WERI-Rb-1 (cell line): ENCODE results near the gene GBX1.

Experiments used
- DNase-seq: peaks from one replicate; pipeline ENCODE4 v3.0.0-alpha.2; 2020
- H3K27ac ChIP-seq: fragments of 250-450 bp; sonication (Bioruptor Pico); 2 replicates; pipeline ENCODE4 v1.5.1; 2020; ENCODE audit warnings: mild to moderate bottlenecking, moderate library complexity
- H3K27me3 ChIP-seq: fragments of 250-450 bp; sonication (Bioruptor Pico); 2 replicates; pipeline ENCODE4 v1.5.1; 2021; ENCODE audit warnings: mild to moderate bottlenecking, low read depth, moderate library complexity; ENCODE audit not compliant: insufficient read depth, severe bottlenecking
- H3K36me3 ChIP-seq: fragments of 250-450 bp; sonication (Bioruptor Pico); 2 replicates; pipeline ENCODE4 v1.5.1; 2020; ENCODE audit warnings: mild to moderate bottlenecking, moderate library complexity
- H3K4me3 ChIP-seq: 2 replicates; pipeline ENCODE4 v1.5.1; 2011; ENCODE audit warnings: low read depth, mild to moderate bottlenecking, control low read depth, low read length
- H3K9me3 ChIP-seq: fragments of 250-450 bp; sonication (Bioruptor Pico); 2 replicates; pipeline ENCODE4 v1.5.1; 2021; ENCODE audit warnings: mild to moderate bottlenecking, moderate library complexity; ENCODE audit not compliant: severe bottlenecking
- TF ChIP-seq, protein P1 (sequence below): IDR thresholded peaks from 2 replicates; pipeline ENCODE4 v1.5.1; 2011; ENCODE audit warnings: low read depth, mild to moderate bottlenecking, control low read depth, inconsistent platforms, low read length

Gene GBX1

DNA sequence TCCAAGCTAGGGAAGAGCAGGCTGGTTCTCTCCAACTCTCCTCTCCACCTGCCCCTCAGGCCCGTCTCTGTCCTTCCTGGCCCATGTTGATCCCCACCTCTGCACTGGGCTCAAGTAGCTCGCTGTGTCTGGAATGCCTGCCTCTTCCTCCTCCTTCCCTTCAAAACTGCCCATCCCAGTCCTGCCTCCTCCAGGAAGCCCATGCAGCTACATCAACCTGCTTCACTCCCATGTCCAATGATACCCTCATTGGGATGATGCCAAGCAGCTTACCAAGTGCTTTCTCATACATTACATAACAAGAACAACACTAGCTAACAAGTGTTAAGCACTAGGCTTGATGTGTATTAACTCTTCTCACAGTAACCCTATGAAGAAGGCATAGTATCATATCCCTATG lies 11.3 kb upstream of the GBX1 start:
- no peaks in the 10 kb centered on the region for H3K27me3 ChIP-seq
- H3K36me3 ChIP-seq: no peaks in the 10 kb centered on the region
- no peak for DNase-seq
- no peaks in the 10 kb centered on the region for H3K9me3 ChIP-seq
- TF ChIP-seq, protein P1, sequence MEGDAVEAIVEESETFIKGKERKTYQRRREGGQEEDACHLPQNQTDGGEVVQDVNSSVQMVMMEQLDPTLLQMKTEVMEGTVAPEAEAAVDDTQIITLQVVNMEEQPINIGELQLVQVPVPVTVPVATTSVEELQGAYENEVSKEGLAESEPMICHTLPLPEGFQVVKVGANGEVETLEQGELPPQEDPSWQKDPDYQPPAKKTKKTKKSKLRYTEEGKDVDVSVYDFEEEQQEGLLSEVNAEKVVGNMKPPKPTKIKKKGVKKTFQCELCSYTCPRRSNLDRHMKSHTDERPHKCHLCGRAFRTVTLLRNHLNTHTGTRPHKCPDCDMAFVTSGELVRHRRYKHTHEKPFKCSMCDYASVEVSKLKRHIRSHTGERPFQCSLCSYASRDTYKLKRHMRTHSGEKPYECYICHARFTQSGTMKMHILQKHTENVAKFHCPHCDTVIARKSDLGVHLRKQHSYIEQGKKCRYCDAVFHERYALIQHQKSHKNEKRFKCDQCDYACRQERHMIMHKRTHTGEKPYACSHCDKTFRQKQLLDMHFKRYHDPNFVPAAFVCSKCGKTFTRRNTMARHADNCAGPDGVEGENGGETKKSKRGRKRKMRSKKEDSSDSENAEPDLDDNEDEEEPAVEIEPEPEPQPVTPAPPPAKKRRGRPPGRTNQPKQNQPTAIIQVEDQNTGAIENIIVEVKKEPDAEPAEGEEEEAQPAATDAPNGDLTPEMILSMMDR: no peak
- no peak overlapping the region for H3K27ac ChIP-seq
- no peak overlapping the region for H3K4me3 ChIP-seq

DNA sequence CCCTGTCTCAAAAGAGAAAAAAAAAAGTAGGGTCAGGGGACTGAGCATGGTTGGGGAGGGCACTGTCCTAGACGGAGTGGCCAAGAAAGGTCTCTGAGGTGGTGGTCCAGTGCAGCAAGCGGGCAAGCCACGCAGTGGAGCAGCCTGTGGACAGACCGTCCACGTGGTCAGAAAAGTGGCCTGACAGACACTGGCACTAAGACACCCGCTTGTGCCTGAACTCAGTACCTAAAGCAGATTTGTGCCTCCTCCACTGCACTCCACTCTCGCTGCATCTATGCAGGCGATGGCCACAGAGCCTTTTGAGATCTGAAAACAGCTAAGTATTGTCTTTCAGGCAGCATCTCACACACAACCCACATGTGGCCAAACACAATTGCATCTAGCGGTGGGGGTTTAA lies 10.7 kb upstream of the GBX1 start:
- Histone ChIP-seq H3K27ac (no peak overlapping the region), H3K27me3 (no peaks in the 10 kb centered on the region), H3K4me3 (no peak overlapping the region), H3K9me3 (no peaks in the 10 kb centered on the region), H3K36me3 (no peaks in the 10 kb centered on the region)
- DNase-seq: no peak
- TF ChIP-seq, protein P1: no peak

DNA sequence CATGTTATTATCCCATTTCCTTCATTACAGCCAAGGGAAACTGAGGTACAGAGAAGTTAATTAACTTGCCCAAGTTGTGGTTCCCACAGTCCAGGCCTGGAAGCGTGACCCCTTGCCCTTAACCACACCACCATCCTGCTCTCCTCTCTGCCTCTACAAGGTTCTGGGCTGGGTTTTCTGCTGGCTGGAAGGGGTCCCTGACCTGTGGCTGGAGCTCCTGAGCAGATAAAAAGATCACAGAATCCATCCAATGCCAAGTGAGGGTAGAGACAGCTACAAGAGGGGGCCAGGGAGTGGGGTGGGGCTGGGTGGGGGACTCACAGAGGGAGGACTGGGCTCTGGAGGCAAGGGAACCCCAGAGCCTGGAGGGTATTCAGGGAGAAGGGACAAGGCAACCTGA lies 9.8 kb upstream of the GBX1 start:
- H3K36me3 ChIP-seq: no peaks in the 10 kb centered on the region
- no peaks in the 10 kb centered on the region for H3K27me3 ChIP-seq
- no peak overlapping the region for H3K4me3 ChIP-seq
- DNase-seq: no peak
- TF ChIP-seq, protein P1: no peak
- no peaks in the 10 kb centered on the region for H3K9me3 ChIP-seq
- H3K27ac ChIP-seq: no peak overlapping the region

DNA sequence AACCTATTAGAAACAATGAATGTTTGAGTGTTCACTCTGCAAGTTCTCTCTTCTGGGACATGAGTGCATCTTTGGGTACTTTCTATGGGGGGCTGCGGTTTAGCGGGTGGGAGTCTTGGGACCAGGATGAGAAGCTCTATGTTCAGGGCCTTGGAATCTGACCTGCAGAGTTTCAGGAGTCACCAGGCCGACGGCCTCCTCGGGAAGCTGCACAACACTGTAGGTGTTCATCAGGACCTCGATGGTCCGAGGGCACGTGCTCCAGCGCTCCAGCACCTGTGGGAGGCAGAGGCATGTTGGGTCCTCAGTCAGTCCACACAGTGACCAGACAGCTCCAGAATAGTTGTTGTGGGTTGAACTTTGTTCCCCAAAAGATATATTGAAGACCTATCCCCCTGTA lies 8.9 kb upstream of the GBX1 start:
- H3K27me3 ChIP-seq: no peaks in the 10 kb centered on the region
- no peak overlapping the region for H3K27ac ChIP-seq
- H3K4me3 ChIP-seq: no peak overlapping the region
- DNase-seq: no peak
- TF ChIP-seq, protein P1: no peak
- no peaks in the 10 kb centered on the region for H3K36me3 ChIP-seq
- no peaks in the 10 kb centered on the region for H3K9me3 ChIP-seq

DNA sequence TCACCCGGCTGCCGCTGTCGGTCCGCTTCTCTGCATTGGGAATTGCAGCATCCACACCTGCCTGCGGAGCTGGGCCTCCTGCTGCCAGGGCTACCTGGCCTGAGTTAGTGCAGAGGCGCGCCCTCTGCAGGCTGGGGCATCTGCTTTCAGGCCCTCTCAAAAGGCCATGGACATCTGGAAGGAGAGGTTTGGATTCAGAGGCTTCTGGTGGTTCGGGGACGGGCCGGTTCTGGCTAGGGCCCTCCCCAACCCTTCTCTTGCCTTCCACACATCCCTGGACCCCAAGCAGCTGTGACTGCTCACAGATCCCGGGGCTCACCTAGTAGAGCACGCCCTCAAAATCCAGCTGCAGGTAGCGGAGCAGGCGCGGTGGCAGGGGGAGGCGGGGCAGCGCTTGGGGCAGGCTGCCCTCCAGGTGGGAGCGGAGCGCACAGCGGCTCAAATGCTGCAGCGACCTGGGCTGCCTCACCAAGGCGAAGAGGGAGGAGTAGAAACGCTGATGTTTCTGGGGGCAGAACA lies 8.4 kb upstream of the GBX1 start:
- Histone ChIP-seq H3K4me3 (no peak overlapping the region), H3K27me3 (no peaks in the 10 kb centered on the region), H3K36me3 (no peaks in the 10 kb centered on the region), H3K27ac (no peak overlapping the region), H3K9me3 (no peaks in the 10 kb centered on the region)
- no peak for DNase-seq
- TF ChIP-seq, protein P1: no peak

DNA sequence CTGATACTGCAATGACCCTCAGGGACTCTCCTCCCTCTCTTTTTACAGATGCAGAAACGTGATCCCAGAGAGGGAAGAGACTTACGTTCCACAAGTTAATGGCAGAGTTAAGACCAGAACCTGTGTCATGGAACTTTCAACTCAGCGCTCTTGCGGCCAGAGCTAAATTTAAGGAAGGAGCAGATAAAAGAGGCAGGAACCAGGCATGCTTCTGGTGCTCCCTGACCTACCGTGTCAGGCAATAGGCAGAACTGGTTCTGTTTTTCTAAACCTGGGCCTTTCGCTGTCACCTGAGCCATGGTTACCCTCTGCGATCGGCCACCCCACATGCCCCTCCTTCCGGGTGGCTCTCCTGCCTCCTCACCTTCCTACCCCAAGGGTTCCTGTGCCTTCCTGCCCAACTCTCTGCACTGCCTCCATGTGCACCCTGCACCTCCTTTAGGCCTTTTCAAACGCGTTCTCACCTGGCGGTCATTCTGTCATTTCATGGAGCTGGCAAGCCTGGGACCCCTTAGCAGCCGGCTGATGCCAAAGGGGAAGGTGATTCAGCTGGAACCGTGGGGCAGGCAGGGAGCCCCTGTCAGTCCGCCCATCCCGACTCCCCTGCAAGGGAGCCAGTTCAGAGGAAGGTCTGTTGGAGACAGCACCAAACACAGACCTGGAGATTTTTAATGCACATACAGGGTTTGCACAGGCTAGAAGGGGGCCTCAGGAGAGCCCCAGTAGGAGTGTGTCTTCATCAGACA lies 7.7 kb upstream of the GBX1 start:
- TF ChIP-seq, protein P1: no peak
- Histone ChIP-seq H3K27me3 (no peaks in the 10 kb centered on the region), H3K4me3 (no peak overlapping the region), H3K27ac (no peak overlapping the region), H3K36me3 (no peaks in the 10 kb centered on the region), H3K9me3 (no peaks in the 10 kb centered on the region)
- no peak for DNase-seq
